SW 1271 (cell line): ENCODE data around the gene ST6GALNAC6.
A peak's percentile ranks its signal among the peaks of the same experiment; 100 is the strongest.
"Not testable (repeated sequence)": the region's sequence is repeated elsewhere in the genome, so short reads cannot be mapped to it uniquely, and the experiment has no call there.

ENCODE experiments used
- DNase-seq, 2 experiments: peaks; one replicate each; lab custom pipeline; 2025; lab: John Stamatoyannopoulos, UW

ST6GALNAC6 gene

DNA sequence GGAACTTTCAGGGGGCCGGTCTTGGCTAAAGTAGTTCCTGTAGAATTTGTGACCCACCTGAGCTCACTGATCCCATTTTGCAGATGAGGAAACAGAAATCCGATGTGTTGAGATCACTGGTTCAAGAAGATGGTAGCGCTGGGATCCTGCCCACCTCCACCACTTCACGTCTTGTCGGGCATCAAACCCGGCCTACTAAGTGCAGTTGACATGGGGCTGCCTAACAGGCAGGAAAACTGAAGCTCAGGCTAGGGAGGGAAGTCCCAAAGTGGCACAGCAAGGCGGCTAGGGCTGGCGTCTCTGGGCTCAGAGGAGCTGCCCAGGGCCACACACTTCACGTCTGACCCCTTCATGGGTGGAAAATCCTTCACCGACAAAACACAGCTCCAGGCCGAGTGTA, 44.4 kb downstream of the ST6GALNAC6 start:
- DNase-seq, result no peak

DNA sequence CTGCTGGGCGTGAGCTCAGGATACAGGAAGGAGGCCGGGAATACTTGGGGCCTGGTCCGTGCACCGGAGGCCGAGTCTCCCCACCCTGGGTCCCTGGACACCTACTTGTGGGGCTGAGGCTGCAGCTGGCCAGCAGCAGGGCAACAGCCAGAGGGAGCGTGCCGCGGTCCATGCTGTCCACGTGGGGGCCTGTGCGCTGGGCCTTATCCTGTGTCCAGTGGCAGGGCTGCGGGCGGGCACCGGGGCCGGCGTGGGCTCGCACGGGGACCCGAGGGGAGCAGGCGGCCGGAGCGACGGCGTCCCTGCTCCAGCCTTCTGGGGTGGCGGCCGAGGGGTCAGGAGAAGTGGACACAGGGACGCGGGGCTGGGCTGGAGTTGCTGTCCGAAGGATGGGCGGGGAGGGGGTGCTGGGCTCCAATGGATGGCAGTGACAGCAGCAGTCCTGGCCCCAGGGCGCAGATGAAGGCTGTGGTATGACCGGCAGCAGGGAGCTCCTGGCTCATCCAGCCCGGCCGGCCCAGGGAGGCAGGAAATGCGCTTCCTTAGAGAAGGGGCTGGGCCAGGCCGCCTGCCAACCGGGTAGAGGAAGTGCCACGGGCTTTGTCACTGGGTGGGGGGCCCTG, 45.1 kb downstream of the ST6GALNAC6 start, which contains the start of gene ENG:
Gene ENG, minus strand, starts transcription at position 475 of the 623 bp plus-strand sequence. Its CDS starts 303 bp downstream, at position 172.
- peak; percentile 25 to 61 for DNase-seq

DNA sequence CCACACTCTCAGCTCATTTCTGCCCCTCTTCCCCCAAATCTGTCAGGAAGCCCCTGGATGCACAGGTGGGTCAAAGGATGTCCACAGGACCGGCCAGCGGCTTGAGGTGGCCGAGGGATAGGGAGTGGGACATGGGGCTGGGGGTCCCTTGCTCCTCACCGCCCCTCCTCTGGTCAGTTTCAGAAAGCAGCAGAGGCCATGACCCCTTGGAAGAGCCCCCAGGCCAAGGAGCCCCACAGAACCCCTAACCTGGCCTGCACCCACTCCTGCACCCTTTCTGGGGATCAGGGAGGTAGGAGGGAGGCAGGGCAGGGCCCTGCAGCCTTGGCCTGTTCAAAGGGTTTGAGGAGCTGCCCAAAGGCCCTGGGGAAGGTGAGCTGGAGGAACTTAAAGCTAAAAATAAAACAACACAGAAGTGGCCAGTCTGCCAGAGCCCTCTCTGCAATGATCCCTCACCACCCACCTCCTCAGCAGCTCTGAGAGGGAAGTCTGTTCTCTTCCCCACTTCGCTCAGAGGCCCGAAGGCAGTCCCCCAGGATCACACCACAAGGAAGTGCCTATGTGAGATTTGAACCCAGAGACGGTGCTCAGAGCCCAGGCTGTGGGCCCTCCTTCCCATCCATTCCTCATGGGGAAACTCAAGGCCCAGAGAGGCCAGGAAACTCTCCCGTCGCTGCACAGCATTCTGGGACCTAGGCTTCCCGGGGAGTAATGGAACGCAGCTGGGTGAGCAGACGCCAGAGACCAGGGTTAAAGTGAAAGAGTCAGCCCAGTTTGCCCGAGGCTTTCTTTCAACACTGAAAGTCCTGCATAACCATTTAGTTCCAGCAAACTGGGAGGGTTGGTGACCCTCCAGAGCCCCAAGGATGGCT, 45.9 kb downstream of the ST6GALNAC6 start:
- no peak for DNase-seq

DNA sequence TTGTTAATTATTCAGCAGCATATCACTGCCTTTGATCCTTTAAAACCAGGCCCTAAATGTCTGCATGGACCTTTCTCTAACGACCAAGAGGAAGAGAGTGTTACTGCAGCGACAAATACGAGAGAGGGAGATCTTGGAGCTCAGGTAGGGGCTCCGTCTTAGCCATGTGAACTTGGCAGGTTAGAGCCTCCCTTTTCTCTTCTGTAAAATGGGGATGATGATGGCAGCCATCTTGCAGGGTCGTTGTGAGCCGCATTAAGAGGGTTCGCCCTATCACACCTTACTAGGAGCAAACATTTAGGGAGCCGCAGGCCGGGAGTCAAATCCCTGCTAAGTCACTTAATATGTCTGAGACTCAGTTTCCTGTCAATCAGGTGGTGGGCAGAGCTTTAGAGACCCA, 46.6 kb downstream of the ST6GALNAC6 start:
- DNase-seq, result no peak

DNA sequence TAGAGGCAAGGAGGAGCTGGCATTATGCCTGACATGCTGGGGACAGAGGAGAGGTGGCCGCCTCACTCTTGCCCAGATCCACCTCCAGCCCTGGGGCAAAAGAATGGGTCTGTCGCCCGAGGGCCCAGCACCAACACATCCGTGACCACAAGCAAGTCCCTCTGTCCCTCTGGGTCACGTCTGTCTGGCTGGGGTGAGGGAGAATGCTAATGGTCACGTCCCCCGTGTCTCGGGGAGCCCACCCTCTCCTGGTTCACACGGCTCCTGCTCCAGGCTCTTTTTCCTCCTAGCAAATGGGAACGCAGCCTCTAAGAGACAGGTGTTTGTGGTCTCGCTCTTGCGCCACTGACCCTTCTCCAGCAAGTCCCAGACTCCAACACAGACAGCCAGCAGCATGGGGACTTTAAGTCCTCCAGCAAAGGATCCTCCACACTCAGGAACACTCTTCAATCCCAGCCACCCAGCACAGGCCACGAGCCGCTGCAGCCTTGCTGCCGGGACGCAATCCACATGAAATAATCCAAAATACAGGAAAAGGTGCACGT, 49.0 kb downstream of the ST6GALNAC6 start:
- no peak for DNase-seq

DNA sequence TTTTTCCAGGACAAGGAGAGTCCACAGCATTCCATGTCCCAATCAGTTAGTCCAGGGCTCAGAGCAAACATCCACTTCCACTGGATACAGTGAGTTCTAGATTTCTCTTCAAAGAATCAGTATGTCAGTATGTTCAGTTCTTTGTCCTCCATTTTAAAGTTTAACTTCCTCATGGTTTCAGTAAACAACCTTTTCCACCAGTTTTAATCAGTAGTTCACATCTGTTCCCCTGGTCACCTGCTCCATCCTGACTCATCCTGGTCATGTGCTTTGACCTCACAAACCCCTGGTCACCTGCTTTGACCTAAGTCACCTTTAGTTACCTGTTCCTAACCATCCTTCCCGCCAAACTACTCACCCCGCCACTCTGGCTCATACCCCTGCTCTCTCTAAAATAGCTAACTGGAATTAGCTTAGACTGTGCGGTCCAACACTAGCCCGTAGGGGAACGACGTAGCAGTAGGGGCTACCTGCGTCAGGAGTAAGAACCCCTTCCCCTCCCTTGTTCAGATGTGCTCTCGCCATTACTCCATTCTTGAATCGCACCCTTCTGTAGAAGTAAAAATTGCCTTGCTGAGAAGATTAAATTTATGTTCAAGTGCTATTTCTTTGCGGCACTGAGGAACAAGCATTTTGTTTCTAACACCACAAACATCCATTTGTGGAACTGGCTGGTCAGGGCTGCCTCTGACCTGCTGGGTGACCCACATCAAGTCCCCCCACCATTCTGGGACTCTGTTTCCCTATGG, 50.5 kb downstream of the ST6GALNAC6 start:
- DNase-seq, result no peak

DNA sequence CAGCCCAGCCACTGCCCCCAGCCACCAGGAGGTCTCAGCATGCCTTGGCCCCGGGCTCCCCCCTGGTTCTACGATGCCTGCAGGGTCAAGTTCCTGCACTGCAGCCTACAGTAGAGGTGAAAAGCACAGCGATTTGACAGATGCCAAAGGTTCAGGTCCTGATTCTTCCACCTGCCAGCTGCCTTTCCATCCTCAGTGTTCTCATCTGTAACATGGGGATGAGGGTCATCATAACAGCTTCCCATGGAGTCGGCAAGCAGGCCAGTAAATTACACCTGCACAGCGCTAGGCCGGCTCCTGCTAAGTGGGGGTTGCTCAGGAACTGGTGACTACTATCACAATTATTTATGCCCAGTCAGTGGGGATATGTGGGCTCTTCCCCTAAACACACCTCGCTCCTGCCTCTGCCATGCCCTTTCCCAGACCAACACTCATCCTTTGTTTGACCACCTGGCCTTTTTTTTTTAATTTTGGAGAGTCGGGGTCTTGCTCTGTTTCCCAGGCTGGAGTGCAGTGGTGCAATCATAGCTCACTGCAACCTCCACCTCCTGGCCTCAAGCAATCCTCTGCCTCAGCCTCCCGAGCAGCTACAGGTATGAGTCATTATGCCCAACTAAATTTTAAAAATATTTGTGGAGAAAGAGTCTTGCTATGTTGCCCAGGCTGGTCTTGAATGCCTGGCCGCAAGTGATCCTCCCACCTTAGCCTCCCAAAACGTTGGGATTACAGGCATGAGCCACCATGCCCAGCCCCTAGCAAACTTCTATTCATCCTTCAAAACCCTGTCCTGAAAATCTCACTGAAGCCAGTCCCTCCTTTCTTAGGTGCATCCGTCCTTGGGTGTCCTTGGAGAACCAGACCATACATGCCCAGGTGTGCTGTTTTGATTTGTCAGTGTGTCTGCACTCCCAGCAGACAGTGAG, 51.3 kb downstream of the ST6GALNAC6 start:
- no peak for DNase-seq

DNA sequence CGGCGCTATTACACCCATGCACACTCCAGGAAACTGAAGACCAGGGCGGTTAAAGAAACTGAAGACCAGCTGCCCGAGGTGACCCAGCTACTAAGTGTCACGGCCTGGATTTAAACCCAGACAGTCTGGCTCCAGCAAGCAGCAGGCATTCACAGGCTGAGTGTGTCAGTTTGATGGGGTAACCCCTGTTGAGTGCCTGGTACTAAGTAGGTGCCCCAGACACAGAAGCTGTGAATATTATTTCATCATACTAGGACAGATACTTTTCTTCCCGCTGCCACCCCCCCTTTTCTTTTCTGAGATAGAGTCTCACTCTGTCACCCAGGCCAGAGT, 52.3 kb downstream of the ST6GALNAC6 start:
- DNase-seq, result no peak

DNA sequence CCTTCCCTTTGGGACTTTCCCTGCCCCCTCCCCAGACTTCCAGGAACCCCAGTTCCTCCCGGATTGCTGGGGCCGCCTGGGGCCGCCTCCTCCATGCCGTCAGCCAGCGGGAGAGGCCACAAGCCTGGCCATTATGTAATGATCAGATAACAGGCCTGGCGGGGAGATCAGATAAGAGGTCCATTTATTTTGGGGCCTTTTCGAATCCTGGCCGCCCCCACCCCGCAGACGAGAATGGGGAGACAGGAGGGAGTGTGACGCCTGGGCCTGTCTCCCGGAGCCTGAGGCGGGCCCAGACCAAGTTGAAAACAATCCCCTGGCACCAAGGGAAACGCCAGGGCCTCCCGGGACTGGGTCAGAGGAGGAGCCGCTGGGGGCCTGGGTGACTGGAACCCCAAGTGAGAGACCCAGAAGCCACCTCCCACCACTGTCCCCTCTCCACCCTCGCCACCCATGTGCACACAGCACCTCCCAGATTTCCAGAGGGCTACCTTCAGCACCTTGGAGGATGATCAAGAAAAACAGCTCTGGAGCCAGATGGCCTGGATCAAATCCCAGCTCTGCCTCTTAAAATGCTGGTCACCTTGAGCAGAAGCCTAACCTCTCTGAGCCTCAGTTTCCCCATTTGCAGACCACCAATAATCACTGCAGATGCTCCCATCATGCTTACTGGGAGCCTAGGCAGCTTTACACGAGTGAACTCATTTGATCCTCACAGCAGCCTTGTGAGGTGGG, 52.8 kb downstream of the ST6GALNAC6 start:
- DNase-seq, result no peak

DNA sequence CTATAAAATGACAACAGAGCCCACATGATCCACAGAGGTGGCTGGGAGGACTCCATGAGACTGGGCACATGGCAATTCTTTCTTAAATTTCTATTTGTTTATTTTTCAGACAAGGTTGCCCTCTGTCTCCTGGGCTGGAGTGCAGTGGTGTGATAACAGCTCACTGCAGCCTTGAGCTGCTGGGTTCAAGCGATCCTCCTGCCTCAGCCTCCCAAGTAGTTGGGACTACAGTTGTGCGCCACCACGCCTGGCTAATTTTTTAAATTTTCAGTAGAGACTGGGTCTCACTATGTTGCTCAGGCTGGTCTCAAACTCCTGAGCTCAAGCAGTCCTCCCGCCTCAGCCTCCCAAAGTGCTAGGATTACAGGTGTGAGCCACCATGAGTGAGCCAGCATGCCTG, 53.8 kb downstream of the ST6GALNAC6 start:
- DNase-seq, result not testable (repeated sequence)

DNA sequence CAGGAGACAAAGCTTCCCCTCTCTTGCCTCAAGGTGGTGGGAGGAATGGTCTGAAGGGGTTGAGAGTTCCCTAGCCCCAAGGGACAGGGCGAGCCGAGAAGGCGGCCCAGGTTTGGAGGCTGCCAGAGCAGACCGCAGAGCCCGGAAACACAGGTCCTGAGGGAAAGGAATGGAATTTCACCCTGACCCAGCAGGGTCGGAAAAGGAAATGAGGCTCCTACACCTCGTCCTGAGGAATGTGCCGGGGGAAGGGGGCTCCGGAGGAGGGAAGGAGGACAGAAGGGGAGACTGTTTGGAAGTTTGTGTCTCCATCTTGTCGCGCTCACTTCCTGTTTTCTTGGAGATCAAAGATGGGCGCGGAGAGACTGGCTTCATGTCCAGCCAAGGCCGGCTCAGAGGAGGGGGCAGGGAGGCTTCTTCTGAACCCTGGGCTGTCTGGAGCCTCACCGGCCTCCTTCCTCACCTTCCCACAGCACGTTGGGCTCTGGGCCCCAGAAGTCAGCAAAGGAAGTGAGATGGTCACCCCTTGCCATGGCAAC, 54.5 kb downstream of the ST6GALNAC6 start:
- no peak for DNase-seq

DNA sequence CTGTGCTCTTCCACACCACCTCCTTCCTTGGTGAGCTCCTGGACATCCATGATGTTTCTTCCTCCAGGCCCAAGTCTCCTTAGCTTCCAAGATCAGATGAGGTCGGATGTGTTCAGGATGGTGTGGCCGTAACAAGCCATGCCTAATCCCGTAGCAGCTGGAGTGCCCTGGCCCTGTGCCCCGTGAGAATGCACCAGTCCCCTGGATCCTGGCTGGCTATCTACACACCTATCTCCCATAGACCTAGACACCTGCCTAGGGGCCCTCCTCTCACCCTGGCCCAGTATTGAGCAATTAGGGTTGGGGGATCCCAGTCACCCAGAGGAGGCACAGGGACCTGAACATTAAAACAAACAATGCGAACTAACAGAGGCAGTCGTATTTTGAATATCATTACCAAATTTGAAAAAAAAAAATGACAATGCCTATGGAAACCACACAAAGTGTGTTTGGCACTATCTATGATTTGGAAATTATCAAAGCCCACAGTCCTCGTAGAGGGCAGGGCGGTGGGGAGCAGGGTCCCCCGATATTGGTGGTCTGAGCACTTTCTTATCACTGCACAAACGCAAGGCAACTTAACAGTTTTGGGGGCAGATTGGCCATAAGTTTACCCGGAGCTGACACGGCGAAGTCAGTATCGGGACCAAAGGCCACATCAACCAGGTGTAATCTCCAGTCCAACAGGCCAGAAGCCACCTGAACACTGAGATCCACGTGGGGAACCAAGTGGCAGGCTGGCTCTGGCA, 58.1 kb downstream of the ST6GALNAC6 start:
- DNase-seq, result no peak

DNA sequence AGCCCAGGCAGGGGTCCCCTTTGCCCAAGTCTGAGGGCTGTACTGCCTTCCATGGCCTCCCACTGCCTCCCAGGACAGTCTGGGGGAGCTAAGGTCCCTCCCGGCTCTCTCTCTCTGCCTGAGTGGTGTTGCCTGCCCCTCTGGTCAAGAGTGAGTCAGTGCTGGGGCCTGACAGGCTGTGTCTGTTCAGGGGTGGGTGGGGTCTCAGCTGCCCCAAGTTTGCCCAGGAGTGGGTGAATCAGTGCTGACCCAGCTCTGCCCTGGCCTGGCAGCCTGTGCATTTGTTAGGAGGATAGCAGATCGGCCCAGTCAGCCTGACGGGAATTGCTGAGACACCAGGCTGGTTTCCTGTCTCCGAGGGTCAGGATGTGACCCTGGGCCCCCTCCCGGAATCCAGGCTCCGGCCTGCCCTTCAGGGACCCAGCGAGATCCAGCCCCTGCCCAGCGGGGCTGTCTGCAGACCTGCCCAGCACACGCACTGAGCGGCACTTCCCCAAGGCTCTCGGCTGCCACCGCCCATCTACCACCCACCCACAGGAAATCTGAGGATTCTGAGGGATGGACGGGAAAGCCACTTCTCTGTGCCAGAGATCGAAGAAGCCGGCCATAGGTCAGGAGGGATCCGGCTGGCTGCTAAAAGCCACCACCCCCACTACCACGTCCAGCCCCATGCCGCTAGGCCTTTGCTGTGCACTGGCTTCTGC, 60.9 kb downstream of the ST6GALNAC6 start:
- peak; percentile 57 to 75 for DNase-seq

DNA sequence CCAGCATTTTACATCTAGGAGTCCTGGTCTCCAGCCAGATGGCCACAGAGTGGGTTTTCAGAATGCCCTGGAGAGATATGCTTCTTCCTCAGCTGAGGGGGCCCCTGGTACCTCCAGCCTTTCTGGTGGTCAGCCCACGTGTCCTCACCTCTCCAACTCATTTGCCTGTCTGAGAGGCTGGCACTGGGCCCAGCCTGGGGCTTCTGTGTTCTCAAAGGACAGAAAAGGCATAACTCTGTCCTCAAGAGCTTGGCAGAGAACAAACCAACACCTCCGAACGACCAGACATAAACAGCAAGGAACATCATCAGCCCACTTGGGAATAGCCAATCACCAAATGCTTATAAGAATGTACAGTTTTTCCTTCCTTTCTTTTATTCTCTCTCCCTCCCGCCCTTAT, 62.1 kb downstream of the ST6GALNAC6 start:
- DNase-seq, result no peak

DNA sequence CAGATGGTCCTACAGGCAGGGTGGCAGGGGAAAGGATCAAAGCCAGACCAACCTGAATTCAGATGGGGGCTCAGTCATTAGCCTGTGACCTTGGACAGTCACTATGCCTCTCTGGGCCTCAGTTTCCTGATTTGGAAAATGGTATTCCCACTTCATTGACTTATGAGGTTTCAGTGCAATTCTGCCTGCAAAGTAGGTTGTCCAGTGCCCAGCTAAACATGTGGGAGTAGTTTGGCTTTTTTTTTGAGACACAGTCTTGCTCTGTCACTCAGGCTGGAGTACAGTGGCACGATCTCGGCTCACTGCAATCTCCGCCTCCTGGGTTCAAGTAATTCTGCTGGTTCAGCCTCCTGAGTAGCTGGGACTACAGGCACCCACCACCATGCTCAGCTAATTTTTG, 62.8 kb downstream of the ST6GALNAC6 start:
- not testable (repeated sequence) for DNase-seq

DNA sequence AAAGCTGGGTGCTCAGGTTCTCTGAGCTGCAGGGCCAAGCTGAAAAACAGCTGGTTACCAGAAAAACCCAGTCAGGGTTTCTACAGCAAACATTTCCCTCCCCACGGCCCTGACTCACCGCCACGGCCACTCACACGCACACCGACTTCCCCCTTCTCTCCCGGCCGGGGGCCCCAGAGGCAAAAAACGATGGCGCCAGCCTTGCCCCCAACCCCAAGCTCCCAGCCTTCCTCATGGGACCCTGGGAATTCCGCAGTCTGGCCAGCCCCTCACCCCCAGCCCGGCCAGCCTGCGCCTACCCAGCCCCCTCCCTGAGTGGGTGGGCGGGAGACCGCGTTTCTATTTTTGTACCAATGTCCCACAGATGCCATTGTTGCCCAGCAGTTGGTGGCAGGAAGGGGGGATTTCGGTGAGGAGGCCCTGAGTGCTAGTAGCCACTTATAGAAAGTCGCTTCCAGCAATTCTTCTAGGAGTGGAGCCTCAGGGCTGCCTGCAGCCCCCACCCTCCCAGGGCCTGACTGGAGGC, 63.3 kb downstream of the ST6GALNAC6 start:
- DNase-seq, result no peak
